Adipocyte (in vitro differentiated cells): ENCODE results near the gene ZNF550.

Source experiments
- DNase-seq: peaks from one replicate; pipeline ENCODE4 v3.0.0-alpha.2; 2015; ENCODE audit warnings: low read depth
- H3K27me3 ChIP-seq: replicated peaks from 2 replicates; pipeline ENCODE4 v1.7.0; 2013; ENCODE audit warnings: mild to moderate bottlenecking, low read length, moderate library complexity; ENCODE audit not compliant: control insufficient read depth, insufficient read depth
- H3K36me3 ChIP-seq: 2 replicates; pipeline ENCODE4 v1.7.0; 2013; ENCODE audit warnings: low read length, mild to moderate bottlenecking, moderate library complexity; ENCODE audit not compliant: control insufficient read depth, insufficient read depth, severe bottlenecking
- H3K4me1 ChIP-seq: 2 replicates; pipeline ENCODE4 v1.7.0; 2013; ENCODE audit warnings: mild to moderate bottlenecking, low read length, moderate library complexity; ENCODE audit not compliant: control insufficient read depth, insufficient read depth
- H3K4me3 ChIP-seq: 2 replicates; pipeline ENCODE4 v1.7.0; 2013; ENCODE audit warnings: mild to moderate bottlenecking, low read length, moderate library complexity
- H3K9ac ChIP-seq: 2 replicates; pipeline ENCODE4 v1.7.0; 2013; ENCODE audit warnings: mild to moderate bottlenecking, low read length, moderate library complexity
- H3K9me3 ChIP-seq: 2 replicates; pipeline ENCODE4 v1.7.0; 2013; ENCODE audit warnings: mild to moderate bottlenecking, low read length, moderate library complexity; ENCODE audit not compliant: control insufficient read depth

The ZNF550 gene

GRCh38 chr19:57570707-57571106 is 11.0 kb upstream of the ZNF550 start:
- peaks cover 99% of the 10 kb centered on the region for H3K9me3 ChIP-seq
- H3K4me1 ChIP-seq = no peaks in the 10 kb centered on the region
- peak overlapping the region; percentile 67 for H3K4me3 ChIP-seq
- DNase-seq = no peak
- peaks cover 52% of the 10 kb centered on the region for H3K36me3 ChIP-seq
- H3K9ac ChIP-seq = no peak overlapping the region
- H3K27me3 ChIP-seq = no peaks in the 10 kb centered on the region

GRCh38 chr19:57566396-57567265 is 7.0 kb upstream of the ZNF550 start:
- Histone ChIP-seq H3K9ac (no peak overlapping the region), H3K4me1 (no peaks in the 10 kb centered on the region), H3K36me3 (peaks cover 11% of the 10 kb centered on the region), H3K4me3 (peak overlapping the region; percentile 45), H3K27me3 (no peaks in the 10 kb centered on the region), H3K9me3 (peaks cover 99% of the 10 kb centered on the region)
- DNase-seq = peak; percentile 32

GRCh38 chr19:57563547-57563946 is 3.9 kb upstream of the ZNF550 start:
- Histone ChIP-seq H3K27me3 (no peaks in the 10 kb centered on the region), H3K4me3 (no peak overlapping the region), H3K36me3 (no peaks in the 10 kb centered on the region), H3K4me1 (peaks cover 13% of the 10 kb centered on the region), H3K9ac (no peak overlapping the region), H3K9me3 (peaks cover 69% of the 10 kb centered on the region)
- no peak for DNase-seq

- Histone ChIP-seq H3K9ac (peak overlapping the region; percentile 92), H3K36me3 (peaks cover 15% of the 10 kb centered on the region), H3K4me3 (peak overlapping the region; percentile 90), H3K4me1 (peaks cover 23% of the 10 kb centered on the region), H3K27me3 (no peaks in the 10 kb centered on the region), H3K9me3 (peaks cover 34% of the 10 kb centered on the region)
- DNase-seq = peak; percentile 58
These were observed 407 bp upstream of the ZNF550 start for GRCh38 chr19:57560049-57560491.

- H3K36me3 ChIP-seq = peaks cover 25% of the 10 kb centered on the region
- peak overlapping the region; percentile 90 for H3K4me3 ChIP-seq
- peak overlapping the region; percentile 92 for H3K9ac ChIP-seq
- no peaks in the 10 kb centered on the region for H3K27me3 ChIP-seq
- peaks cover 24% of the 10 kb centered on the region for H3K9me3 ChIP-seq
- DNase-seq = peak; percentile 45
- peaks cover 23% of the 10 kb centered on the region for H3K4me1 ChIP-seq
These were observed 657 bp downstream of the ZNF550 start for GRCh38 chr19:57559008-57559403.

- H3K9me3 ChIP-seq = peaks cover 19% of the 10 kb centered on the region
- no peaks in the 10 kb centered on the region for H3K27me3 ChIP-seq
- peaks cover 23% of the 10 kb centered on the region for H3K4me1 ChIP-seq
- peaks cover 30% of the 10 kb centered on the region for H3K36me3 ChIP-seq
- DNase-seq = peak; percentile 57
- peak overlapping the region; percentile 90 for H3K4me3 ChIP-seq
- H3K9ac ChIP-seq = peak overlapping the region; percentile 92
These were observed 1.1 kb downstream of the ZNF550 start for GRCh38 chr19:57558525-57558924.

- Histone ChIP-seq H3K9ac (peak overlapping the region; percentile 92), H3K4me1 (peaks cover 23% of the 10 kb centered on the region), H3K36me3 (peaks cover 39% of the 10 kb centered on the region), H3K27me3 (no peaks in the 10 kb centered on the region), H3K9me3 (peaks cover 17% of the 10 kb centered on the region), H3K4me3 (no peak overlapping the region)
- no peak for DNase-seq
These were observed 2.0 kb downstream of the ZNF550 start for GRCh38 chr19:57557659-57558058.

- no peak for DNase-seq
- Histone ChIP-seq H3K27me3 (no peaks in the 10 kb centered on the region), H3K9me3 (peaks cover 55% of the 10 kb centered on the region), H3K4me1 (no peaks in the 10 kb centered on the region), H3K36me3 (peaks cover 91% of the 10 kb centered on the region), H3K4me3 (peak overlapping the region; percentile 9), H3K9ac (no peak overlapping the region)
These were observed 7.2 kb downstream of the ZNF550 start for GRCh38 chr19:57552432-57552831.

- Histone ChIP-seq H3K9me3 (peaks cover 99% of the 10 kb centered on the region), H3K9ac (no peak overlapping the region), H3K4me1 (no peaks in the 10 kb centered on the region), H3K4me3 (peak overlapping the region; percentile 69), H3K27me3 (no peaks in the 10 kb centered on the region), H3K36me3 (peaks cover 100% of the 10 kb centered on the region)
- DNase-seq = no peak
These were observed 13.2 kb downstream of the ZNF550 start for GRCh38 chr19:57546513-57546912.

- peaks cover 96% of the 10 kb centered on the region for H3K36me3 ChIP-seq
- H3K27me3 ChIP-seq = no peaks in the 10 kb centered on the region
- H3K9ac ChIP-seq = no peak overlapping the region
- peak overlapping the region; percentile 59 for H3K4me3 ChIP-seq
- H3K9me3 ChIP-seq = peaks cover 95% of the 10 kb centered on the region
- DNase-seq = no peak
- no peaks in the 10 kb centered on the region for H3K4me1 ChIP-seq
These were observed 21.6 kb downstream of the ZNF550 start for GRCh38 chr19:57537953-57538547.

GRCh38 chr19:57527136-57527881 is 32.4 kb downstream of the ZNF550 start, which contains the start of gene ZNF549:
Gene ZNF549, plus strand, starts transcription at chr19:57527356. Its CDS starts 218 bp downstream, at chr19:57527574.
- Histone ChIP-seq H3K36me3 (peaks cover 16% of the 10 kb centered on the region), H3K27me3 (no peaks in the 10 kb centered on the region), H3K4me3 (peak within 1 kb of the TSS; percentile 96), H3K9ac (peak within 1 kb of the TSS; percentile 93), H3K9me3 (peaks cover 7% of the 10 kb centered on the region), H3K4me1 (peaks cover 9% of the 10 kb centered on the region)
- peak; percentile 97 for DNase-seq
